K562 (cell line): Measurements from ENCODE around the gene RBBP5. TPM values are rescaled to one million over a fixed set of nuclear protein-coding genes. Genes with fewer than 3 reads are reported as not detected.

Experiments used
- ATAC-seq: fragments of 200-7000 bp; cut with Tn5 transposase; 3 replicates; pipeline ENCODE4 v1.9.1; 2020; ENCODE audit warnings: moderate library complexity
- BruUV-seq: library from RNA; stranded (reverse); fragments of 400-500 nt; replicated peaks from 2 replicates; lab custom pipeline; 2021; lab: Mats Ljungman, UMichigan
- CTCF ChIA-PET: fragments of 300-600 bp; formaldehyde crosslinking; extraction: SDS; loops from one replicate; lab custom pipeline; 2021; ENCODE audit warnings: low intra/inter-chr PET ratio; lab: Yijun Ruan, JAX
- POLR2A ChIA-PET: fragments of 300-600, 350-650 bp; sonication (Branson Sonifier 250); formaldehyde crosslinking; extraction: SDS; loops from one replicate; lab custom pipeline; 2021; ENCODE audit warnings: antibody characterized with exemption, inconsistent platforms; lab: Yijun Ruan, JAX
- DNase-seq, 4 experiments: peaks; one replicate each; pipeline versions ENCODE4 v3.0.0 to v3.0.0-alpha.2; 2011 to 2018; ENCODE audit warnings: low spot score in 3 of 4, mixed read lengths in 3 of 4; ENCODE audit errors: extremely low read depth in 1 of 4
- FAIRE-seq: peaks from 2 replicates; lab custom pipeline; 2011; peaks lifted over from hg19 to GRCh38; lab: Jason Lieb, UNC
- H2AFZ ChIP-seq: 2 replicates; pipeline ENCODE4 v1.6.0; 2011; ENCODE audit warnings: low read depth, low read length, control low read depth, inconsistent platforms
- H3K27ac ChIP-seq: fragments of 200-600 bp; 3 replicates; pipeline ENCODE4 v1.8.0; 2011; ENCODE audit warnings: low read depth, mild to moderate bottlenecking, control low read depth, inconsistent platforms, low read length, moderate library complexity, mixed read lengths; ENCODE audit errors: extremely low read depth
- H3K27me3 ChIP-seq, 2 experiments: fragments of 300-600 bp in 1 of 2; 2 replicates in 1 of 2; 3 replicates in 1 of 2; pipeline versions ENCODE4 v1.6.0 to v1.8.0; 2011; ENCODE audit warnings: inconsistent platforms in 2 of 2, low read length in 2 of 2, mild to moderate bottlenecking in 1 of 2, mixed read lengths in 1 of 2, moderate library complexity in 1 of 2; ENCODE audit not compliant: control insufficient read depth in 2 of 2, insufficient read depth in 2 of 2
- H3K36me3 ChIP-seq: fragments of 300-600 bp; 3 replicates; pipeline ENCODE4 v1.8.0; 2011; ENCODE audit warnings: mild to moderate bottlenecking, low read length, inconsistent platforms; ENCODE audit not compliant: control insufficient read depth, insufficient read depth
- H3K4me1 ChIP-seq, 2 experiments: fragments of 200-600 bp in 1 of 2; replicated peaks in 1 of 2; 2 replicates in 1 of 2; 3 replicates in 1 of 2; pipeline versions ENCODE4 v1.5.1 to v1.8.0; 2011; ENCODE audit warnings: inconsistent platforms in 2 of 2, low read length in 2 of 2, mild to moderate bottlenecking in 1 of 2, mixed read lengths in 1 of 2, moderate library complexity in 1 of 2; ENCODE audit not compliant: control insufficient read depth in 2 of 2, insufficient read depth in 2 of 2
- H3K4me2 ChIP-seq: 2 replicates; pipeline ENCODE4 v1.6.1; 2011; ENCODE audit warnings: low read length, control low read depth, inconsistent platforms, mixed read lengths; ENCODE audit not compliant: insufficient read depth
- H3K4me3 ChIP-seq: fragments of 200-600 bp; sonication (generic), shearing (Covaris generic); 2 replicates; pipeline ENCODE4 v1.5.1; 2016; ENCODE audit warnings: control low read depth, inconsistent platforms
- H3K79me2 ChIP-seq: fragments of 200-600 bp; 3 replicates; pipeline ENCODE4 v1.8.0; 2011; ENCODE audit warnings: low read length, inconsistent platforms; ENCODE audit not compliant: control insufficient read depth, insufficient read depth
- H3K9ac ChIP-seq, 2 experiments: 2 replicates each; pipeline versions ENCODE4 v1.6.0 to v1.6.1; 2011; ENCODE audit warnings: low read depth in 2 of 2, low read length in 2 of 2, control low read depth in 1 of 2, inconsistent platforms in 1 of 2, mild to moderate bottlenecking in 1 of 2, mixed read lengths in 1 of 2; ENCODE audit not compliant: insufficient read depth in 1 of 2
- H3K9me1 ChIP-seq: one replicate; pipeline ENCODE4 v1.6.0; 2011; ENCODE audit warnings: inconsistent platforms, mild to moderate bottlenecking, low read length, moderate library complexity; ENCODE audit not compliant: control insufficient read depth, insufficient read depth
- H3K9me3 ChIP-seq: replicated peaks from 2 replicates; pipeline ENCODE4 v1.5.1; 2011; ENCODE audit warnings: low read depth, low read length, inconsistent platforms; ENCODE audit not compliant: control insufficient read depth, insufficient read depth
- H4K20me1 ChIP-seq: replicated peaks from 2 replicates; pipeline ENCODE4 v1.6.1; 2011; ENCODE audit warnings: low read length, inconsistent platforms, mixed read lengths; ENCODE audit not compliant: control insufficient read depth, insufficient read depth
- CBX1 ChIP-seq: sonication (generic); IDR thresholded peaks from 2 replicates; pipeline ENCODE4 v1.6.1; 2016; ENCODE audit warnings: antibody characterized with exemption, low read depth, mild to moderate bottlenecking
- CREB1 ChIP-seq, 2 experiments: sonication (generic) in 1 of 2; formaldehyde crosslinking in 1 of 2; IDR thresholded peaks; 2 replicates each; pipeline versions ENCODE4 v1.6.1 to v1.8.0; 2012 to 2022; ENCODE audit warnings: inconsistent platforms in 1 of 2, mild to moderate bottlenecking in 1 of 2, missing genetic modification reagents in 1 of 2, moderate library complexity in 1 of 2
- FOSL1 ChIP-seq: fragments of 200-800 bp; sonication (Bioruptor generic); conservative IDR thresholded peaks from 2 replicates; pipeline ENCODE4 v1.6.1; 2016; ENCODE audit warnings: missing genetic modification characterization, missing compliant biosample characterization
- HDAC6 ChIP-seq: IDR thresholded peaks from 2 replicates; pipeline ENCODE4 v1.6.1; 2012; ENCODE audit warnings: low read depth, mild to moderate bottlenecking, control low read depth, inconsistent platforms, low read length, moderate library complexity
- PRMT5 ChIP-seq: sonication (generic); formaldehyde crosslinking; IDR thresholded peaks from 2 replicates; pipeline ENCODE4 v1.5.0; 2020; ENCODE audit warnings: missing genetic modification reagents
- TOE1 ChIP-seq, 2 experiments: fragments of 450-650 bp in 1 of 2; sonication (generic) in 1 of 2; formaldehyde crosslinking in 1 of 2; IDR thresholded peaks; 2 replicates each; pipeline versions ENCODE4 v1.7.1 to v1.8.0; 2016 to 2022; ENCODE audit warnings: borderline replicate concordance in 2 of 2, mild to moderate bottlenecking in 2 of 2, antibody characterized with exemption in 1 of 2, inconsistent platforms in 1 of 2, low read depth in 1 of 2, missing genetic modification reagents in 1 of 2, moderate library complexity in 1 of 2
- TRIM25 ChIP-seq: fragments of 450-650 bp; IDR thresholded peaks from 2 replicates; pipeline ENCODE4 v1.7.0; 2016; ENCODE audit warnings: borderline replicate concordance
- in situ Hi-C: fragments of 300-500 bp; cut with MboI; formaldehyde crosslinking; loops from 4 replicates; pipeline ENCODE4 v1.15.0; 2018; ENCODE audit warnings: inconsistent platforms, mixed read lengths
- intact Hi-C: fragments of 100-400 bp; cut with micrococcal nuclease; formaldehyde crosslinking; loops from 2 replicates; pipeline ENCODE4 v1.14.2; 2022
- polyA plus RNA-seq, 8 experiments: library from polyadenylated mRNA; depleted of rRNA in 4 of 8; stranded (reverse) in 5 of 8; unstranded in 3 of 8; fragments of >200 nt; fragmentation: Nextera tagmentation in 2 of 8; fragmentation: Illumina TruSeq in 1 of 8; extraction: Ambion mirVana in 2 of 8; extraction: Trizol in 1 of 8; gene quantifications; 2 replicates each; pipeline versions ENCODE4 v1.2.1 to v1.2.3, GENCODE V29; 2011 to 2014; ENCODE audit warnings: inconsistent platforms in 1 of 8, missing spikeins in 1 of 8
- total RNA-seq, 7 experiments: library from RNA; depleted of rRNA in 6 of 7; stranded (reverse); fragments of >200 nt in 6 of 7; fragmentation: Illumina TruSeq in 2 of 7; extraction: Trizol in 2 of 7; gene quantifications; 2 replicates each; pipeline versions ENCODE4 v1.2.1 to v1.2.3, GENCODE V29; 2011 to 2021; ENCODE audit warnings: low replicate concordance in 1 of 7

The RBBP5 gene
- total and polyA plus RNA-seq, 9 of the 15 experiments (the other 6 are each of a cell fraction or from before 2014, with no cell fraction given): 17.2 to 37.4 (median 28.4) TPM

DNA sequence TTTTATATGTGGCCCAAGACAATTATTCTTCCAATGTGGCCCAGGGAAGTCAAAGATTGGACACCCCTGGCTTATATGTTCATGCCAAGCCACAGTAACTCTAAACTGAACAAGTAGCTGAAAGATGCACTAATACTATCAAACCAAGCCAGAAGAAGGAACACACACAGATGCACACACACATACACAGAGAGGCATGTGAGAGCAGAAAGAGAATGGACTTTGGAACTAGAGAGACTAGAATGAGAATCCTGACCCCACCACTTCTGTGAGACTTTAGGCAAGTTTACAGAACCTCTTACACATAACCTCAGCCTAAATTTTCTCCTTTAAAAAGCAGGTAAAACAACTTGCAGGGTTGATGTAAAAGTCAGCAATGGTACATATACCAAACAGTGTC, 26.4 kb downstream of the RBBP5 start:
- no peak overlapping the region for H3K4me3 ChIP-seq
- ChIA-PET CTCF (no interaction called here), POLR2A (interaction anchor here (0.6 to 2.1 kb wide), 4 partner anchors 9 to 26 kb away, joined by 3 to 5 read pairs (median 4); partner anchors contain the start of gene RBBP5)
- no peaks in the 10 kb centered on the region for H3K9me3 ChIP-seq
- DNase-seq (no peak), ATAC-seq (no peak), FAIRE-seq (no peak)
- in situ Hi-C loops: no loop called here
- no peaks in the 10 kb centered on the region for H3K4me1 ChIP-seq
- H3K27ac ChIP-seq: no peak overlapping the region
- no peak overlapping the region for H3K9ac ChIP-seq
- H4K20me1 ChIP-seq: no peaks in the 10 kb centered on the region
- no peaks in the 10 kb centered on the region for H3K79me2 ChIP-seq
- intact Hi-C loops: no loop called here
- no peak overlapping the region for H2AFZ ChIP-seq
- H3K4me2 ChIP-seq: no peak overlapping the region
- H3K36me3 ChIP-seq: peaks cover 92% of the 10 kb centered on the region
- TF ChIP-seq HDAC6: no peak
- no peak for TF ChIP-seq CBX1
- TF ChIP-seq TOE1 (IDR thresholded peaks at IDR 0.05; ENCODE audit: borderline replicate concordance): no peak
- no peak for TF ChIP-seq TOE1 (CRISPR knock-in tag; IDR thresholded peaks at IDR 0.05; ENCODE audit: borderline replicate concordance, low read depth)
- TF ChIP-seq PRMT5: no peak
- TF ChIP-seq FOSL1 (tag): no peak
- TF ChIP-seq TRIM25: no peak
- TF ChIP-seq CREB1 (IDR thresholded peaks at IDR 0.05): no peak
- no peak for TF ChIP-seq CREB1 (CRISPR knock-in tag; IDR thresholded peaks at IDR 0.05)
- BruUV-seq: no TSS peak
- no peaks in the 10 kb centered on the region for H3K27me3 ChIP-seq
- no peaks in the 10 kb centered on the region for H3K9me1 ChIP-seq
